NCI-H2107 (cell line): ENCODE measurements around the gene TTC29.

Experiments
- DNase-seq: peaks from one replicate; lab custom pipeline; 2025; lab: John Stamatoyannopoulos, UW

TTC29 gene, protein sequence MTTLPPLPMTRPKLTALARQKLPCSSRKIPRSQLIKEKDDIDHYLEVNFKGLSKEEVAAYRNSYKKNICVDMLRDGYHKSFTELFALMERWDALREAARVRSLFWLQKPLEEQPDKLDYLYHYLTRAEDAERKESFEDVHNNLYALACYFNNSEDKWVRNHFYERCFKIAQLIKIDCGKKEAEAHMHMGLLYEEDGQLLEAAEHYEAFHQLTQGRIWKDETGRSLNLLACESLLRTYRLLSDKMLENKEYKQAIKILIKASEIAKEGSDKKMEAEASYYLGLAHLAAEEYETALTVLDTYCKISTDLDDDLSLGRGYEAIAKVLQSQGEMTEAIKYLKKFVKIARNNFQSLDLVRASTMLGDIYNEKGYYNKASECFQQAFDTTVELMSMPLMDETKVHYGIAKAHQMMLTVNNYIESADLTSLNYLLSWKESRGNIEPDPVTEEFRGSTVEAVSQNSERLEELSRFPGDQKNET

DNA sequence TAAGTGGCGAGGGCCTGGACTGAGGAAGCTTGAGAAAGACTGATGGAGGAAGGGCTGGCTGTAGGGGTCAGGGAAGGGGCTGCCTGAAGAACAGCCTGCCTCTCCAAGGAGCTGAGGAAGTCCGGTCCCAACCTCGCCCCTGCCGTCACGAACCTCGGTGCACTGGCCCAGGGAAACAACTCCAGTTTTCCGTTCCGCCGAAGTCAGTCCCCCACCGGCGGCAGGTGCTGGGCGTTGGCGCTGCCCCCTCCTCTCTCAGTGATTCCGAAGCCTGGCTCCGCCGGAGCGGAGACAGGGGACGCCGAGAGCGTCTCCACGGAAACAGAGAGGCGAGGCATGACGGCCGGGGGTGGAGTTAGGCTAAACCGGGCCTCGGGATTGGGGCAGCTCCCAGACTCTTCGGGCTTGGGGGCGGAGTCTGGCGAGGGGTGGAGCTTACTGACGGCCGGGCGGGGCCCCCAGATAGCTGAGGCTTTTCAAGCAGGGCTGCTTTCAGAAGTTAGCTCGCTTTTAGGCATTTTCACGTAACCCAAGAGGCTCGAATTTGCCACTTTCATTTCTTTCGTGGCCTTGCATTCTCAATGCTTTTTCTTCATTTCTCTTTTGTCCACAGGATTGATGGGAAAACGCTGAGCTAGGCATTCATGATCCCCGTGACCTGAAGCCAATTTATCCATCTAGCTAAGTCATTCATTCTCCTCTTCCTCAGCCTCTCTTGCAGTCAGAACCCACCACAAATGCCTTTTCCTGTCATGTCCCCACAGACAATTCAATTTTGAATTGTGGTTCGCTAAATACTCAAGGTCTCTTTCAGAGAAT, at the start of gene TTC29:
TSS of gene TTC29 (minus strand) at position 309 of the 819 bp plus-strand sequence. CDS start 5,969 bp downstream, outside the sequence.
- peak; percentile 31 for DNase-seq

DNA sequence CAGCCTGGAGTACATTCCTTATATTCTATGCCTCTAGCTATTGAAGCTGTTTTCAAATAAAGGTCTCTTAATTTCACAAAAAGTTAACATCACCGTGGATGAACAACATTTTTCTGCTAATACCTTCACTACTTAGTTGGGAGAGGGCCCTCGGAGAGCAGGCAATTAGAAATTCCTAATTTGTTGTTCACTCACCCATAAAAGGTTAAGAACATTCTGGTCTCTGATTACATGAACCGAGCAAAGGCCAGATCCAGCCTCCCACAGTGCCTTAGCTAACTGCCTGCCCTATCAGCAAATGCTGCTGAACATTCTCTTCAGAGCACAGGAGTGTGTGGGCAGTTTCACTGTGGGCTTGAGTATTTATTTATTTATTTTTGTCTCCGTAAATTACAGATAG, 36.0 kb upstream of the TTC29 start:
- no peak for DNase-seq

GRCh38 chr4:146978641-146979040, 33.0 kb upstream of the TTC29 start:
- DNase-seq: no peak

GRCh38 chr4:146976145-146976544, 30.5 kb upstream of the TTC29 start:
- no peak for DNase-seq

- no peak for DNase-seq
These were observed 29.9 kb upstream of the TTC29 start for GRCh38 chr4:146975527-146975926.

GRCh38 chr4:146975036-146975435, 29.4 kb upstream of the TTC29 start:
- no peak for DNase-seq

- DNase-seq: no peak
These were observed 26.4 kb upstream of the TTC29 start for GRCh38 chr4:146972036-146972435.

GRCh38 chr4:146969126-146969525, 23.5 kb upstream of the TTC29 start:
- DNase-seq: no peak

- DNase-seq: no peak
These were observed 15.0 kb upstream of the TTC29 start for GRCh38 chr4:146960634-146961033.

DNA sequence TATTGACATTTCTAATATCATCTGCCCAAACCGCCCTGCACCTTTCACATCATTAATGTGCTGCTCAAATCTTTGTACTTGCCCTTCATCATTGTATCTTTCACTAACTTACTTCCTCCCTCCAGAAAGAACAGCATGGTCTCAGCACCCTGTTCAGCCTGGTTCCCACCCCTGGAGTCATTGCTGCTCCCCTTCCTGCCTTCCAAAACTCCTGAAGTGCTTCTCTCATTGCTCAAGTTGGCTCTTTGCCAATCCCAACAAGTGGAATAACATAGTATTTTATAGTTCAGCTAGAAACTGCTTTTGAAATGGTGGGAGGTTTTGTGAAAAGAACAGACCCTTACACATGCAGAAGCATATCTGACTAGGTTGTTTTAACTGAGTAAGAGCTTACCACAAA, 14.0 kb upstream of the TTC29 start:
- DNase-seq: no peak

DNA sequence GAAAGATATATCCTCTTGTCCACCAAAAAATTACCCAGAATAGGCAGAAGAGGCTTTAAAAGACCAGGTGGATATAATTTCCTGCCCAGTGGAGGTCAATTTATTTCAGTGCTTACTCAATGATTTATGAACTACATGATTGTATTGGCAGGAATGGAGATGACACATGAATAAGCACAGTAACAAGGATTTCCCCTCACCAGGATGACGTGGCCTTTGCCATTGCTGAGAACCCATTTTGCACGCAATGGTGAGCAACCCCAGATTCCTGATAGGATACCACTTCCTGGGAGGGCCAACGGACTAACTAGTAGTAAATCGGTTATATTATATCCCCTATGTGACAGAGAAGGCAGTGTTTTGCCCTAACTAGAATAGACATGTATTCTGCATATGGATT, 11.6 kb upstream of the TTC29 start:
- DNase-seq: no peak

GRCh38 chr4:146952896-146953295, 7.2 kb upstream of the TTC29 start:
- no peak for DNase-seq

- DNase-seq: no peak
These were observed 3.9 kb upstream of the TTC29 start for GRCh38 chr4:146949559-146949958.

DNA sequence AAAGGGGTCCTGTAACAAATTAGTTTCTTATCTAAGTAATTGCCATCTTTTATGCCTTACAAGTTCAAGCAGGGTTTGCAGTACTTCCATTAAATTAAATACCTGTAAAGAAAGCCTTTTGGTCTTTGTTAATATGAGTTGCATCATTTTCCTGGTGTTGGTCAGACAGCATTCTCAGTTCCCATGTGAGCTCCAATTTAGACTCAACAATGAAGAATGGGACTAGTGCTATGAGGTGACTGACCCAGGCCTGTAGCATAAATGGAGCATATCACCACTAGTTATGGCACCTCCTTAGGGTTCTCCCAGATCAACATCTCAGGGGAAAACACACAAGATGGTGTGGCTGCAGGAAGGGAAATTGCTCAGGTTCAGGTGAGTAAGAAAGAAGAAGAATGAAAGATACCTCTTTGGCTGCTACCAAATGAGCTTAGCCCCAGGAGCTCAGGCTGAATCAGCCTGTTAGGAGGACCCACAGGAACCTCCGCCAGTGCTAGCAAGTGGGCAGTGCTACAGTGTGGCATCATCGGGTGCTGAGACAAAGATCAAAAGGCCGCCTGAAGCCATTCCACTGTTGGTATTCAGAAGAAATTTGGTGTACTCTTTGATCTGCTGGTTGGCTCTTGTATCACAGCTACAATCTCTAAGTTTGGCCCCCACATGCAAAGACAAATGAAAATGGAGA, 1.8 kb downstream of the TTC29 start:
- no peak for DNase-seq

DNA sequence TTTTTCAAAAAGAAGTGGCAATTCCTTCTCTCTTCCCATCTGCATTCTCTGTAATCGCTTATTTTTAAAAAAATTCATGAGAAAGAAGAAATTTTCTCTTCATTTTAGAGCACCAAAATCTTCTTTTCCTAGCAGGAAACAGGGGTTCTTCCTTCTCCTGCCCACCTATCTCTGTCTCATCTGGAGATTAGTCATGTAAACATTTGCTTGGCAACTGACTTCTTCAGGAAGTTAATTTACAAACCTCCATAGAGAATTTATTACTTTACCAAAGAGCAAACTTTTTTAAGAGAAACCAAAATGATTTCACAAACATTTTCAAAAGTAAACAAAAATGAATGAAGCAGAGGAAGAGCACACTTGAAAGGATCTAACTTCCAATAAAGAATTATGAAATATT, 13.5 kb downstream of the TTC29 start:
- no peak for DNase-seq

GRCh38 chr4:146930673-146931072, 15.0 kb downstream of the TTC29 start:
- no peak for DNase-seq

GRCh38 chr4:146927695-146928094, 18.0 kb downstream of the TTC29 start:
- no peak for DNase-seq

GRCh38 chr4:146916479-146917076, 29.1 kb downstream of the TTC29 start:
- no peak for DNase-seq

DNA sequence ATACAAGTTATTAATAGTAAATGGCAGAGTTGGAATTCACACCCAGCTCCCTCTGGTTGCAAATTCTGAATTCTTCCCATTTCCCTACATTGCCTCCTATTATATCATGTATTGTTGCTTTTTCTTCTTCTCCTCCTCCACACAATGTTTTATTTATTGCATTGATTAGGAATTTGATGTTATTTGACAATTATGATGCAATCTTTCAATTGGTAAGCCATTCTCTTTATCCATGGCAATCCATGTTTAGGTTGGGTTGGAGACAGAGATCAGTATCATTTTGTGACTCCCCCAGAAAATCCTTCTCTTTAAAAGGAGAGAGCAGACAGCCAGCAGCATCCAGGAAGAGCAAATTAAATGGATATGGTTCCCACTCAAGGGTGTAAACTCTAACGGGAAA, 30.5 kb downstream of the TTC29 start:
- no peak for DNase-seq

DNA sequence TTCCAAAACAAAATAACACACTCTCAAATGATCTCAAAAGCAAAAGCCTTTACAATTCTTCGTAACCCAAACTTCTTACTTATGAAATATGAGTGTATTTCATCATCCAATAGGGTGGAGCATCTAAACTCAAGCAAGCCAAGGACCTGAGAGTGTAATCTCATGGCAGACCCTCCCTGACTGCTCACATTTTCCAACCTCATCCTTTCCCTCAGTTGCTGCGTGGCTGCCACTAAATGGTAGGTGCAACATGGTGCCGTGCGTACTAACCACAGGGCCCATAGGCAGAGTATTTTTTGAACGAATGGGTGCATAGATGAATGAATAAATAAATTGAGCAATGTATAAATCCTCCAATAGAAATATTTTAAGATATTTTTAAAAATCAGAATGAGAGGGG, 45.4 kb downstream of the TTC29 start:
- no peak for DNase-seq

DNA sequence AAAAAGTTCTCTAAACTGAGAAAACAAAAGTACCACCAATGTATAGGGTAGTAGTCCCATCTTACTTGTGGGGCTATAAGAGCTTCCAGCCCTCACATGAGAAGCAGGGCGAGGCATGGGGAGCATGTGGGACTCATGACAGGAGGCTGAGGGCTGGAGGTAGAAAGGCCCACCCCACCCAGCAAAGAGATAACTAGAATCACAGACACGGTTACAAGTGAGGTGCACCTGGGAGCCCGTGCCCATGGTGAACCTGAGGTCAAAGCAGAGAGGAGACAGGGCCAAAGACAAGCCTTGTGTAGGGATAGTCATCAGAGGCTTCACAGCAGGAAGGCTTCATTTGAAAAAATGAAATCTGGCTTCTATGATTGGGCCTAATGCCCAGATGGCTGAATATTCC, 55.4 kb downstream of the TTC29 start:
- DNase-seq: no peak

- DNase-seq: no peak
These were observed 62.6 kb downstream of the TTC29 start for GRCh38 chr4:146883070-146883469.
